Measurements from ENCODE around the gene BANK1. TPM values are rescaled to one million over a fixed set of nuclear protein-coding genes. Genes with fewer than 3 reads are reported as not detected.

The BANK1 gene
- total and polyA plus RNA-seq, 2 of the 8 experiments (the other 6 are each of a cell fraction or from before 2014, with no cell fraction given): 0.59 to 0.93 TPM

DNA sequence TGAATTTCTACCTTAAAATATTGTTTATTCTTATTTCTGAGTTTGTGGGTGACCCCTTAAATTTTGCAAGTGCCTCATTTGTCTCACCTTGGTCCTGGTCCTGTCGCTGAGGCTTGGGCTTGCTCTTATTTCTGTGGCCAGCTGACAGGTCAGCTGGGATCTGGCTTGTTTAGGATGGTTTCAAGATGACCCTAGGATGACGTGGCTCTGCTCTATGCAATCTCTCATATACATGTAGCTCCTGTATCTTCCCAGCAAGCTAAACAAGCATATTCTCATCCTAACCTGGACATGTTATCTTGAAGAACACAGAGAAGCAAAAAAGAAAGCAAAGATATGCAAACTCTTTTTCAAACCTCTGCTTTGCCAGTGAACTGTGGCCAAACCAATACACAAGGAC is 158.4 kb downstream of the BANK1 start:
- ChIA-PET CTCF (ENCODE audit: partially characterized antibody) (interaction anchor here (1.1 kb wide), 1 partner anchor 781 kb away, joined by 3 read pairs; no protein-coding TSS in a partner anchor), POLR2A (ENCODE audit: partially characterized antibody) (no interaction called here)
- Histone ChIP-seq H2AK5ac (ENCODE audit: low read depth, low read length) (no peak overlapping the region), H3K79me1 (ENCODE audit: low read depth, low read length) (no peaks in the 10 kb centered on the region), H3K9me3 (ENCODE audit: insufficient read depth in 2 of 2, low read depth in 1 of 2, low read length in 1 of 2) (no peaks in the 10 kb centered on the region), H3K79me2 (ENCODE audit: control insufficient read depth in 1 of 2, insufficient read depth in 2 of 2, low read length in 2 of 2) (no peaks in the 10 kb centered on the region), H3K4me1 (replicated peaks in 1 of 4; ENCODE audit: control insufficient read depth in 3 of 4, insufficient read depth in 4 of 4, low read length in 3 of 4) (peaks cover 0 to 10% (median 4%) of the 10 kb centered on the region in 4 experiments; a peak in 5 of 7 replicates), H3K4me3 (ENCODE audit: extremely low read depth in 1 of 4, insufficient read depth in 2 of 4, low read depth in 3 of 4, low read length in 4 of 4) (no peak overlapping the region), H3K18ac (ENCODE audit: extremely low read depth, low read length) (no peak overlapping the region), H3K23ac (ENCODE audit: insufficient read length) (no peak overlapping the region), H3K56ac (replicated peaks; ENCODE audit: insufficient read length, low read depth, low read length) (no peak overlapping the region), H3K4me2 (ENCODE audit: insufficient read depth in 1 of 2, low read depth in 2 of 2, low read length in 2 of 2) (no peak overlapping the region), H3K36me3 (ENCODE audit: control insufficient read depth in 2 of 4, insufficient read depth in 4 of 4, low read length in 3 of 4) (no peaks in the 10 kb centered on the region), H3K9ac (replicated peaks in 1 of 4; ENCODE audit: extremely low read depth in 1 of 4, low read depth in 3 of 4, low read length in 3 of 4) (no peak overlapping the region), H4K91ac (replicated peaks; ENCODE audit: insufficient read length, low read length) (peak overlapping the region; percentile 0), H3K23me2 (ENCODE audit: low read depth, low read length) (no peaks in the 10 kb centered on the region), H2AFZ (ENCODE audit: low read length) (0 out of 2 replicates have a peak overlapping the region, but pooled peaks have one; percentile 70), H3K27me3 (replicated peaks in 1 of 4; ENCODE audit: control insufficient read depth in 3 of 4, extremely low read depth in 1 of 4, insufficient read depth in 3 of 4, low read length in 3 of 4) (no peaks in the 10 kb centered on the region), H2BK15ac (ENCODE audit: low read length) (no peak overlapping the region), H2BK12ac (ENCODE audit: low read depth, low read length) (peak overlapping the region; percentile 81; the same call in 1 of the 2 replicates), H4K8ac (ENCODE audit: extremely low read depth, insufficient read depth, low read length) (no peak overlapping the region), H2BK20ac (ENCODE audit: low read length) (peak overlapping the region; percentile 50; the same call in 1 of the 2 replicates), H3K14ac (ENCODE audit: insufficient read length) (no peak overlapping the region), H4K5ac (ENCODE audit: insufficient read length, low read depth, low read length) (no peak overlapping the region), H4K20me1 (replicated peaks in 1 of 2; ENCODE audit: control insufficient read depth in 1 of 2, insufficient read depth in 2 of 2, low read length in 2 of 2) (no peaks in the 10 kb centered on the region), H2BK120ac (replicated peaks; ENCODE audit: low read depth, low read length) (peak overlapping the region; percentile 9), H3K4ac (replicated peaks; ENCODE audit: insufficient read length, low read depth, low read length) (no peak overlapping the region), H2BK5ac (ENCODE audit: low read depth, low read length) (no peak overlapping the region), H3K27ac (ENCODE audit: low read depth, low read length) (no peak overlapping the region)
- DNase-seq (ENCODE audit: low read depth in 1 of 2, low spot score in 2 of 2) (no peak), FAIRE-seq (no peak)
- TF ChIP-seq TBP (IDR thresholded peaks at IDR 0.05; ENCODE audit: low read depth, low read length) (no peak), SAP30 (IDR thresholded peaks at IDR 0.05; ENCODE audit: insufficient read depth, insufficient replicate concordance, low read length) (no peak), BCL11A (IDR thresholded peaks at IDR 0.05; ENCODE audit: low read depth in 2 of 2, low read length in 2 of 2) (no peak), TCF12 (IDR thresholded peaks at IDR 0.05; ENCODE audit: low read depth, low read length) (no peak), CREB1 (IDR thresholded peaks at IDR 0.05) (no peak), EP300 (IDR thresholded peaks at IDR 0.05; ENCODE audit: borderline replicate concordance in 1 of 2, low read depth in 2 of 2, low read length in 2 of 2) (no peak), NRF1 (IDR thresholded peaks at IDR 0.05; ENCODE audit: low read depth, low read length) (no peak), RXRA (IDR thresholded peaks at IDR 0.05; ENCODE audit: insufficient read depth, low read depth, low read length) (no peak), CBX5 (IDR thresholded peaks at IDR 0.05; ENCODE audit: low read depth, low read length) (no peak), PHF8 (conservative IDR thresholded peaks at IDR 0.05; ENCODE audit: low read depth, low read length) (no peak), NANOG (IDR thresholded peaks at IDR 0.05; ENCODE audit: insufficient read depth, low read depth, low read length, poor library complexity, severe bottlenecking) (no peak)
- 93% methylated on average over 2 of the region's 2 CpGs; no CpG with 5 or more reads in 1 of the 2 experiments for WGBS, 2 experiments (ENCODE audit: extremely low coverage in 1 of 2, insufficient coverage in 1 of 2, insufficient read length in 1 of 2, insufficient replicate concordance in 2 of 2, low coverage in 1 of 2, low lambda C conversion rate in 2 of 2, missing lambda C conversion rate in 1 of 2)
